GM12878 (cell line): Measurements from ENCODE around the gene RARRES1. TPM values are rescaled to one million over a fixed set of nuclear protein-coding genes. Genes with fewer than 3 reads are reported as not detected.

Experiments used
- ATAC-seq: fragments of 200-7000 bp; cut with Tn5 transposase; 3 replicates; pipeline ENCODE4 v1.9.1; 2020; ENCODE audit warnings: mild to moderate bottlenecking, moderate library complexity
- BruUV-seq: library from RNA; stranded (reverse); fragments of 400-500 nt; replicated peaks from 2 replicates; lab custom pipeline; 2021; lab: Mats Ljungman, UMichigan
- CTCF ChIA-PET: fragments of 300-600 bp; sonication (Branson Sonifier 250); formaldehyde crosslinking; extraction: SDS; loops from one replicate; lab custom pipeline; 2021; ENCODE audit warnings: inconsistent platforms; lab: Yijun Ruan, JAX
- POLR2A ChIA-PET: fragments of 350-600 bp; formaldehyde crosslinking; extraction: SDS; loops from one replicate; lab custom pipeline; 2021; ENCODE audit warnings: inconsistent platforms; lab: Charles Lee
- RAD21 ChIA-PET: fragments of 300-600 bp; sonication (Branson Sonifier 250); formaldehyde crosslinking; loops from one replicate; lab custom pipeline; 2023; ENCODE audit warnings: antibody characterized with exemption; ENCODE audit not compliant: unreplicated experiment; lab: Charles Lee
- SMC1A ChIA-PET: fragments of 300-600 bp; sonication (Branson Sonifier 250); formaldehyde crosslinking; loops from one replicate; lab custom pipeline; 2023; ENCODE audit not compliant: unreplicated experiment, uncharacterized antibody; lab: Charles Lee
- DNase-seq: peaks from one replicate; pipeline ENCODE4 v3.0.0-alpha.2; 2011; ENCODE audit warnings: low read depth, low spot score
- FAIRE-seq: peaks from 3 replicates; lab custom pipeline; 2011; peaks lifted over from hg19 to GRCh38; lab: Jason Lieb, UNC
- H2AFZ ChIP-seq: 2 replicates; pipeline ENCODE4 v1.6.0; 2011; ENCODE audit warnings: low read depth, low read length, control low read depth; ENCODE audit not compliant: control insufficient read depth
- H3K27ac ChIP-seq: 2 replicates; pipeline ENCODE4 v1.5.1; 2011; ENCODE audit warnings: control low read depth; ENCODE audit not compliant: control insufficient read depth, insufficient read depth
- H3K27me3 ChIP-seq, 2 experiments: replicated peaks in 1 of 2; 2 replicates each; pipeline versions ENCODE4 v1.6.0 to v1.6.1; 2011; ENCODE audit warnings: low read length in 1 of 2; ENCODE audit not compliant: control insufficient read depth in 2 of 2, insufficient read depth in 2 of 2
- H3K36me3 ChIP-seq, 2 experiments: 2 replicates each; pipeline ENCODE4 v1.5.1; 2011; ENCODE audit warnings: low read length in 1 of 2; ENCODE audit not compliant: control insufficient read depth in 2 of 2, insufficient read depth in 2 of 2
- H3K4me1 ChIP-seq: 2 replicates; pipeline ENCODE4 v1.6.1; 2011; ENCODE audit warnings: mild to moderate bottlenecking, low read length, moderate library complexity, mixed read lengths; ENCODE audit not compliant: control insufficient read depth, insufficient read depth
- H3K4me2 ChIP-seq: 2 replicates; pipeline ENCODE4 v1.6.0; 2011; ENCODE audit warnings: control low read depth; ENCODE audit not compliant: control insufficient read depth, insufficient read depth
- H3K4me3 ChIP-seq: fragments of 200-600 bp; sonication (generic); 2 replicates; pipeline ENCODE4 v1.5.1; 2016
- H3K79me2 ChIP-seq: 2 replicates; pipeline ENCODE4 v1.6.0; 2011; ENCODE audit warnings: low read length; ENCODE audit not compliant: control insufficient read depth, insufficient read depth
- H3K9ac ChIP-seq: 2 replicates; pipeline ENCODE4 v1.8.0; 2011; ENCODE audit warnings: low read length, control low read depth, mixed read lengths; ENCODE audit not compliant: control insufficient read depth, insufficient read depth
- H3K9me3 ChIP-seq: replicated peaks from 3 replicates; pipeline ENCODE4 v1.5.1; 2011; ENCODE audit warnings: mild to moderate bottlenecking, low read length; ENCODE audit not compliant: control insufficient read depth, insufficient read depth
- H4K20me1 ChIP-seq: 2 replicates; pipeline ENCODE4 v1.6.0; 2011; ENCODE audit not compliant: control insufficient read depth, insufficient read depth
- BCL3 ChIP-seq: IDR thresholded peaks from 2 replicates; pipeline ENCODE4 v1.6.1; 2011; ENCODE audit warnings: borderline replicate concordance, low read depth, mild to moderate bottlenecking, moderate library complexity, low read length; ENCODE audit not compliant: insufficient read depth, poor library complexity, severe bottlenecking
- CEBPB ChIP-seq, 2 experiments: fragments of 150-350 bp in 1 of 2; IDR thresholded peaks; 2 replicates each; pipeline ENCODE4 v1.6.1; 2012 to 2014; ENCODE audit warnings: low read depth in 2 of 2, low read length in 2 of 2, borderline replicate concordance in 1 of 2, inconsistent platforms in 1 of 2
- E2F8 ChIP-seq: fragments of 450-650 bp; IDR thresholded peaks from 2 replicates; pipeline ENCODE4 v1.6.1; 2018; ENCODE audit warnings: mild to moderate bottlenecking, low read depth, moderate library complexity; ENCODE audit not compliant: partially characterized antibody
- EGR1 ChIP-seq, 2 experiments: IDR thresholded peaks; 1 replicate in 1 of 2; 2 replicates in 1 of 2; pipeline ENCODE4 v1.6.1; 2011 to 2012; ENCODE audit warnings: low read depth in 2 of 2, low read length in 2 of 2, borderline replicate concordance in 1 of 2, mild to moderate bottlenecking in 1 of 2, moderate library complexity in 1 of 2
- IKZF1 ChIP-seq: fragments of 450-650 bp; conservative IDR thresholded peaks from 2 replicates; pipeline ENCODE4 v1.6.1; 2017; ENCODE audit warnings: antibody characterized with exemption, mild to moderate bottlenecking
- MYB ChIP-seq: fragments of 150-350 bp; IDR thresholded peaks from 2 replicates; pipeline ENCODE4 v1.6.1; 2014; ENCODE audit warnings: mild to moderate bottlenecking, low read depth, low read length, borderline replicate concordance
- PAX5 ChIP-seq: IDR thresholded peaks from 2 replicates; pipeline ENCODE4 v1.6.1; 2011; ENCODE audit warnings: low read depth, low read length, borderline replicate concordance
- POLR2AphosphoS5 ChIP-seq: IDR thresholded peaks from 2 replicates; pipeline ENCODE4 v1.6.1; 2011; ENCODE audit warnings: mild to moderate bottlenecking, low read length, inconsistent platforms
- RAD51 ChIP-seq: fragments of 450-650 bp; IDR thresholded peaks from 2 replicates; pipeline ENCODE4 v1.6.1; 2016; ENCODE audit warnings: moderate library complexity, mild to moderate bottlenecking, inconsistent platforms
- REST ChIP-seq: IDR thresholded peaks from 2 replicates; pipeline ENCODE4 v1.6.1; 2012; ENCODE audit warnings: mild to moderate bottlenecking, low read depth, low read length
- SIX5 ChIP-seq: IDR thresholded peaks from 2 replicates; pipeline ENCODE4 v1.6.1; 2011; ENCODE audit warnings: mild to moderate bottlenecking, low read depth, low read length, moderate library complexity; ENCODE audit not compliant: severe bottlenecking
- STAT1 ChIP-seq: fragments of 450-650 bp; conservative IDR thresholded peaks from 2 replicates; pipeline ENCODE4 v1.6.1; 2014; ENCODE audit warnings: antibody characterized with exemption, mild to moderate bottlenecking
- TCF12 ChIP-seq: IDR thresholded peaks from 2 replicates; pipeline ENCODE4 v1.6.1; 2011; ENCODE audit warnings: low read depth, mild to moderate bottlenecking, low read length
- USF2 ChIP-seq: IDR thresholded peaks from 2 replicates; pipeline ENCODE4 v1.6.1; 2011; ENCODE audit warnings: low read depth, low read length, improper control_type of control experiment, borderline replicate concordance
- YY1 ChIP-seq: IDR thresholded peaks from 2 replicates; pipeline ENCODE4 v1.6.1; 2011; ENCODE audit warnings: low read depth, mild to moderate bottlenecking, low read length
- WGBS: methylation state at CpG from one replicate; pipeline ENCODE4 v1.1.6; 2016; ENCODE audit warnings: low lambda C conversion rate; ENCODE audit not compliant: insufficient replicate concordance, insufficient coverage; ENCODE audit errors: missing lambda C conversion rate; 5-methylcytosine and 5-hydroxymethylcytosine counted together
- in situ Hi-C: fragments of 300-500 bp; cut with MboI; formaldehyde crosslinking; loops from 9 replicates; pipeline ENCODE4 v1.14.3; 2018; ENCODE audit warnings: mixed read lengths
- intact Hi-C: fragments of 100-400 bp; cut with micrococcal nuclease; formaldehyde crosslinking; loops from one replicate; pipeline ENCODE4 v1.14.2; 2022; ENCODE audit not compliant: unreplicated experiment
- polyA plus RNA-seq, 11 experiments: library from polyadenylated mRNA; depleted of rRNA in 4 of 11; unstranded in 6 of 11; stranded (reverse) in 5 of 11; fragments of >200 nt; fragmentation: Nextera tagmentation in 4 of 11; fragmentation: Illumina TruSeq in 1 of 11; extraction: Ambion mirVana in 4 of 11; extraction: Trizol in 1 of 11; gene quantifications; 1 replicate in 1 of 11; 2 replicates in 10 of 11; pipeline versions ENCODE4 v1.2.1 to v1.2.3, GENCODE V29; 2011 to 2016; ENCODE audit warnings: inconsistent platforms in 2 of 11, missing spikeins in 2 of 11, low read depth in 1 of 11
- total RNA-seq, 4 experiments: library from RNA; depleted of rRNA in 3 of 4; stranded (reverse); fragments of >200 nt in 3 of 4; fragmentation: Illumina TruSeq in 1 of 4; extraction: Trizol in 1 of 4; gene quantifications; 2 replicates each; pipeline versions ENCODE4 v1.2.1 to v1.2.3, GENCODE V29; 2013 to 2021

The RARRES1 gene
- total and polyA plus RNA-seq, 10 of the 15 experiments (the other 5 are each of a cell fraction or from before 2014, with no cell fraction given), result 0.02 to 0.83 (median 0.63) TPM; not detected in 7

- DNase-seq (no peak), FAIRE-seq (no peak), ATAC-seq (no peak)
- intact Hi-C loops (no loop called here), in situ Hi-C loops (no loop called here)
- Histone ChIP-seq H3K79me2 (no peaks in the 10 kb centered on the region), H3K27me3 (no peaks in the 10 kb centered on the region), H3K36me3 (no peaks in the 10 kb centered on the region), H3K4me2 (no peak overlapping the region), H2AFZ (no peak overlapping the region), H3K4me1 (no peaks in the 10 kb centered on the region), H3K27ac (no peak overlapping the region), H3K4me3 (no peak overlapping the region), H4K20me1 (no peaks in the 10 kb centered on the region), H3K9me3 (no peaks in the 10 kb centered on the region), H3K9ac (no peak overlapping the region)
- POLR2A ChIA-PET, result no interaction called here
- SMC1A ChIA-PET, result interaction anchor here (0.9 kb wide), 1 partner anchor 12 kb away, joined by 3 read pairs; no protein-coding TSS in a partner anchor
- TF ChIP-seq E2F8 (no peak), USF2 (no peak), RAD51 (no peak), TCF12 (no peak), CEBPB (IDR thresholded peaks at IDR 0.05; ENCODE audit: borderline replicate concordance in 1 of 2, low read depth in 2 of 2, low read length in 2 of 2) (no peak), MYB (no peak), PAX5 (no peak), POLR2AphosphoS5 (no peak), BCL3 (no peak), SIX5 (no peak), EGR1 (IDR thresholded peaks at IDR 0.05; ENCODE audit: borderline replicate concordance in 1 of 2, low read depth in 2 of 2, low read length in 2 of 2) (no peak), IKZF1 (no peak), STAT1 (no peak), YY1 (no peak), REST (no peak)
- CTCF ChIA-PET, result interaction anchor here (0.5 to 1.1 kb wide), 3 partner anchors 22 to 71 kb away, joined by 3 read pairs; no protein-coding TSS in a partner anchor
- 76% methylated on average over 2 of the region's 2 CpGs for WGBS
- BruUV-seq, result no TSS peak
- RAD21 ChIA-PET, result no interaction called here
Measured at GRCh38 chr3:158755421-158755820, 23.2 kb upstream of the RARRES1 start.
